Measurements from ENCODE around the gene KBTBD12.

KBTBD12 gene

DNA sequence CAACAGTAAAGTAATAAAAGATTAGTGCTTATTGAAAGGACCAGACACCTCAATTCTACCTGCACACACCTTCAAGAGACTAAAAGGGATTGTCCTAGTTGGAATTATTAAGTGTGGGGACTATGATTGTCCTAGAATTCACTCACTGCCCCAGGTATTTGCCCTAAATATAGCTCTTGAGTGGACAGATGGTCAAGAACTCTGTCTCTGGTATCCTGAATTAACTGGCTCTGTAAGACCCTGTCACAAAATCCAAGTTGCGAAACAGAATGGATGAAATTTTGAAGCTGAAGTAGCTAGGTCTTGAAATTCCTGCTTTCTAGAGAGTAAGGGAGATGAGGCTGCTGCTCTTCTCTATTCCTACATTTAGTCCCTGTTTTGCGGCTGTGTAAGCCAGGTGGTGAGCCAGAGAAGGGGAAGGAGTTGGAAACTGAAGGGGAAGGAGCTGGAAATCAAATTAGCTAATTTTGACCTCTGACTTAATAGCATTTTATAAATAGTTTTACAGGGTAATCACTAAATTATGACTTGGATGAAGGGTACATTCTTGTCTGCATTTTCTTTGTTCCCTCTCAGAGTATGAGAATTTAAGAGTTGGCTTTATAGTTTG lies 34.5 kb downstream of the KBTBD12 start:
- H3K4me3 ChIP-seq (ENCODE audit: low read depth, low read length), result no peak overlapping the region
- no peak for DNase-seq (ENCODE audit: low read depth)
- no peak for TF ChIP-seq POLR2A (IDR thresholded peaks at IDR 0.05; ENCODE audit: extremely low read depth, insufficient read length)
- TF ChIP-seq MAX (IDR thresholded peaks at IDR 0.05; ENCODE audit: low read depth, low read length), result no peak
- no peak for TF ChIP-seq CTCF (IDR thresholded peaks at IDR 0.05; ENCODE audit: low read depth, low read length)
- TF ChIP-seq MYC (IDR thresholded peaks at IDR 0.05; ENCODE audit: low read depth, low read length), result no peak

GRCh38 chr3:127951276-127951675 lies 36.2 kb downstream of the KBTBD12 start:
- TF ChIP-seq MYC (IDR thresholded peaks at IDR 0.05; ENCODE audit: low read depth, low read length) (no peak), MAX (IDR thresholded peaks at IDR 0.05; ENCODE audit: low read depth, low read length) (no peak), POLR2A (IDR thresholded peaks at IDR 0.05; ENCODE audit: extremely low read depth, insufficient read length) (no peak)
- DNase-seq (ENCODE audit: low read depth), result no peak
- H3K4me3 ChIP-seq (ENCODE audit: low read depth, low read length), result no peak overlapping the region

DNA sequence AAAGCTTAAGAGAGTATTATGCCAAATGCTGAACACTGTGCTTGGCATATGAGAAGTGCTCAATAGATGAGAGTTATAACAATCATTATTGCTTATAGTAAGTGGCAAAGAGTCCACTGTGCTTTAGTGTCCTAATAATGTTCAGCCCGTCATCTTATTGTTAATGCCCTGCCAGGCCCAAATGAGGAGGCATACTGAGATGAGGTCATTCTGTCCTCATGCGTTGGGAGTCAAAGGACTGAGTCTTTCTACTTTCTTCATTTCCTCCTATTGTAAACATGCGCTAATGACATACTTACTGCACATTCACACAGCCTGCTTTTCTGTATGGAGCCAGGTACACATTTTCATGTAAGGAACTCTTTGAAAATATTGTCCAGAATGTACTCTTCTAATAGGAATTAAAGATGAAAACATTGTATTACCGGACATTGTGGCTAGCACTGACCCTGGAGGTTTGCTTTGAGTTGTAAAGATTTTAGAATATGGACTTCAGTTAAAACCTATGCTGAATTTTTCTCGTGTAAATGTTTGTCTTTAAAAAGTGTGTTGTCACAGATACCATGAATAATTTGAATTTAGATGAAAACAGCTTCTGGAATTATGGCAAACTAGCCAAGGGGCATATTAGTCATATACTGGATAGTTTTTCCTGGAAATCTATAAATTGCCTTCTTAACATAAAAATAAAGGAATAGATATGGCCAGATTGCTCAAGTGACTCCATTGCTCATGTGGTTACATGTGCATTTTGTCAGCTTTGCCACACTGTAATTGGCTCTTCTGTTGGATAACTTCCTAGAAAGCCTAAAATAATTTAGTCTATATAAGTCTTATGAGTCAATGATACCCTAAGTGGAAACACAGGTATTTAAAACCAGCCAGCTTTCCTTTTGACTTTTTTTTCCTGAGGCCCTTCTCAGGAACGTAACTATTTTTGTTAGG lies 38.3 kb downstream of the KBTBD12 start:
- DNase-seq (ENCODE audit: low read depth), result no peak
- no peak overlapping the region for H3K4me3 ChIP-seq (ENCODE audit: low read depth, low read length)
- TF ChIP-seq MAX (IDR thresholded peaks at IDR 0.05; ENCODE audit: low read depth, low read length) (no peak), CTCF (IDR thresholded peaks at IDR 0.05; ENCODE audit: low read depth, low read length) (no peak)

GRCh38 chr3:127954640-127955039 lies 39.6 kb downstream of the KBTBD12 start:
- no peak for TF ChIP-seq CTCF (IDR thresholded peaks at IDR 0.05; ENCODE audit: low read depth, low read length)
- TF ChIP-seq POLR2A (IDR thresholded peaks at IDR 0.05; ENCODE audit: extremely low read depth, insufficient read length), result no peak
- no peak for TF ChIP-seq MYC (IDR thresholded peaks at IDR 0.05; ENCODE audit: low read depth, low read length)
- TF ChIP-seq MAX (IDR thresholded peaks at IDR 0.05; ENCODE audit: low read depth, low read length), result no peak
- no peak overlapping the region for H3K4me3 ChIP-seq (ENCODE audit: low read depth, low read length)
- DNase-seq (ENCODE audit: low read depth), result no peak

DNA sequence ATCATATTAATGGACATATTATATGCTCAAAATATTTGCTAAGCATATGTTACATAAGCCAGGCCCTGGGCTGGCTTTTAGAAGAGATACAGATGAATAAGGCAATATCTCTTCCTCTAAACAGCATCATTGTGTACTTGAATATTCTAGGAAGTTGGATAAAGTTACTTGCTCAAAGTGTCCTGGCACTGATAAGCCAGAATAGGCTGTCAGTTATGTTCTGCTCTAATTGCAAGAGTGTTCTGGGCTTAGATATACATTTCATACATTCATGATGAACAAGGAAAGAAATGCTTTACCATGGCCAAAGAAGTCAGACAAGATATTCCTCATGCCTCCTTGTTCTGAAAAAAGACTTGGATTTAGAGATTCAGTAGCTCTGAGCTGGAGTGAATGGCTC lies 40.7 kb downstream of the KBTBD12 start:
- H3K4me3 ChIP-seq (ENCODE audit: low read depth, low read length), result no peak overlapping the region
- DNase-seq (ENCODE audit: low read depth), result no peak
- TF ChIP-seq CTCF (IDR thresholded peaks at IDR 0.05; ENCODE audit: low read depth, low read length), result no peak

DNA sequence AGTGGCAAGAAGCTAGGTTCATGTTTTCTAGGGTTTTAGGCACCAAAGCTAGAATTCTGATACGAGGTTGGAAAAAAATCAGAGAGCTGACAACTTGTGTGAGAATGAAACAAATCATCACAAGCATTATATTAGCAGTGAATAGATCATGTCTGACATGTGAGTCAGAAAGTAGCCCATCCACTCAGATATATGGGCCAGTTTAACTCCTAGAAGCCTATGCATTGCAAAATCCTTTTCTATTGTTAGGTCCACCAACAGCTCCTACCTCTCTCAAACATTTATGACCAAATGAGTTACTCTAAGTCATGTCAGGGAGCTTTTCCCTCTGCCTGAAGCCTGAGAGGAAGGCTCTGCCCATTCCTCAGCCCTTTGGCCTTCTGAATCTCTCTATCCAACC lies 44.0 kb downstream of the KBTBD12 start:
- DNase-seq (ENCODE audit: low read depth), result no peak
- H3K4me3 ChIP-seq (ENCODE audit: low read depth, low read length), result no peak overlapping the region
- no peak for TF ChIP-seq MYC (IDR thresholded peaks at IDR 0.05; ENCODE audit: low read depth, low read length)
- no peak for TF ChIP-seq MAX (IDR thresholded peaks at IDR 0.05; ENCODE audit: low read depth, low read length)
- no peak for TF ChIP-seq POLR2A (IDR thresholded peaks at IDR 0.05; ENCODE audit: extremely low read depth, insufficient read length)
- TF ChIP-seq CTCF (IDR thresholded peaks at IDR 0.05; ENCODE audit: low read depth, low read length), result no peak

Measured in NB4 (cell line).